COLO668 (cell line): Measurements from ENCODE around the gene ZSCAN20.

Experiments
- DNase-seq: peaks from one replicate; lab custom pipeline; 2025; ENCODE audit not compliant: unreplicated experiment; lab: John Stamatoyannopoulos, UW

Gene ZSCAN20

DNA sequence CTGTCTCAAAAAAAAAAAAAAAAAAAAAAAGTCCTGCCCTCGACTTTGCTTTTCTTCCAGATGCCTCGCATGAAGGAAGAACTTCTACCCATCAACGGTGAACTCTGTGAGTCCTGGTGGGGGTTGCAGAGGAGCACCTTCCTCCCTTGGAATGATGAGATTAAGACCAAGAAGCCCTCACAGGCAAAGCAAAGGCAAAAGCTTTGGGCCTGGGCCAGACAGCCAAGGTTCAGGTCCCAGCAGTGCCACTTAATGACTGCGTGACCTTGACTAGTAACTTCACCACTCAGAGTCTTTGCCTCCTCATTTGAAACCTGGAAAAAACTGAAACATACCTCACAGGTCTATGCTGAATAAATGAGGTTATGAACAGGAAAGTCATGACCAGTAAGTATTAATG is 55.5 kb downstream of the ZSCAN20 start:
- DNase-seq, result no peak

GRCh38 chr1:33529957-33530356 is 57.5 kb downstream of the ZSCAN20 start:
- no peak for DNase-seq

- no peak for DNase-seq
These were observed 59.8 kb downstream of the ZSCAN20 start for GRCh38 chr1:33532250-33532649.

DNA sequence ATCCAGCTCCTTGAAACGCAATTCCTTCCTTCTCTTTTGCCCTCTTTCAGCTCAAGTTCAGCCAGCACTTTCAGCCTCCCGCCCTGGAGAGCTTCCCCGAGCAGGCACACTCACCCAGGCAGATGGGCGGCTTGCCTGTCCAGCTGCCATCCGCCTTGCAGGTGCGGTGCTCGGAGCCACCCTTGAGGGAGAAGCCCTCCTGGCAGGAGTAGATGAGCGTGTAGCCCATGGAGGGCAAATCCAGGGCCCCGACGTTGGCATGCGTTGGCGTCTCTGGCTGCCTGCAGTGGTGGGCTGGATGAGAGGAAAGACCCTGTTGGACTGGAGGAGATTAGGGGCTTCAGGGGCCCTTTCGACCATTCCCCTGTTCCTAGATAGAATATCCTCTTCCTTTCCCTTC is 60.5 kb downstream of the ZSCAN20 start:
- DNase-seq, result no peak

DNA sequence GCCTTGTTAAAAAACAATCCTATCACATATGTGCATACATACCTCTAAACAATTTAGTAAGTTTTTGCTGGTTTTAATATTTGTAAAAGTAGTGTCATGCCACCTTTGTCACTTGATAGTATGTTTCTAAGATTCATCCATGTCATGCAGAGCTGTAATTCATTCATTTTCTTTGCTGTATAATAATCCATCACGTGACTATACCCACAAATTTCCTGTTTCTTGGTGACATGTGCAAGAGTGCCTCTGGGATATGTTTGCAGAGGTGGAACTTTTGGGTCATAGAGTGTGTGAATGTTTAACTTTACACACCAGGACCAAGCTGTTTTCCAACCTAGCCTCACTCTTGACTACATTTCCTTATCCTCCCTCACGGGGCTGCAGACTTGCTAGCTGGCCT is 62.9 kb downstream of the ZSCAN20 start:
- no peak for DNase-seq

DNA sequence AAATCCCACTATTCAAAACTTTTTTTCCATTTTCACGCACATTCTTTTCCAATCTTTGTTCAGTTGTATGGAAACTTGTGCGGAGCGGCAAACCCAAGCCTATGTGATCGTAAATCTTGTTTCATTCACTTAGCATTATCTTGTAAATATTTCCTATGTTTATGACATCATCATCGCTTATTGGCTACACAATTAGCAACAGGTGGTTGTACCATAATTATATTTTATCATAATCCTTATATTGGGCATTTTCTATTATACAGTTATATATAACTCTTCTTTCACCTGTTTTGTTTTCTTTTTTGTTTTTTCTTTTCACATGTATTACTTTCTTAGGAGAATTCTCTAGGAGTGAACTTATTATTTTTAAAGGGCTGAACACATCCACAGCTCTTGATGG is 65.4 kb downstream of the ZSCAN20 start:
- DNase-seq, result no peak

- DNase-seq, result no peak
These were observed 69.5 kb downstream of the ZSCAN20 start for GRCh38 chr1:33541966-33542365.
